Right forelimb (tissue), 1 donor: Measurements from ENCODE around the gene FBXO31.
A peak's percentile ranks its signal among the peaks of the same experiment; 100 is the strongest.

Experiments
- DNase-seq: peaks from one replicate; pipeline ENCODE4 v3.0.0-alpha.2; 2018

Gene FBXO31

GRCh38 chr16:87278191-87279093, 105.1 kb downstream of the FBXO31 start:
- DNase-seq: peak; percentile 89
